SU-DHL-6 (cell line): Measurements from ENCODE around the gene RIBC2.

Experiments used
- EZH2phosphoT487 ChIP-seq: fragments of 200-600 bp; sonication (generic), shearing (Covaris generic); conservative IDR thresholded peaks from 2 replicates; pipeline ENCODE4 v1.6.1; 2018; ENCODE audit warnings: mild to moderate bottlenecking, antibody characterized with exemption, low read length, moderate library complexity, mixed read lengths
- TF ChIP-seq, protein P1 (sequence below): fragments of 200-600 bp; sonication (generic); IDR thresholded peaks from one replicate; pipeline ENCODE4 v1.5.1; 2017; ENCODE audit warnings: antibody characterized with exemption, mild to moderate bottlenecking, low read length, moderate library complexity; ENCODE audit not compliant: insufficient read depth, poor library complexity, severe bottlenecking

DNA sequence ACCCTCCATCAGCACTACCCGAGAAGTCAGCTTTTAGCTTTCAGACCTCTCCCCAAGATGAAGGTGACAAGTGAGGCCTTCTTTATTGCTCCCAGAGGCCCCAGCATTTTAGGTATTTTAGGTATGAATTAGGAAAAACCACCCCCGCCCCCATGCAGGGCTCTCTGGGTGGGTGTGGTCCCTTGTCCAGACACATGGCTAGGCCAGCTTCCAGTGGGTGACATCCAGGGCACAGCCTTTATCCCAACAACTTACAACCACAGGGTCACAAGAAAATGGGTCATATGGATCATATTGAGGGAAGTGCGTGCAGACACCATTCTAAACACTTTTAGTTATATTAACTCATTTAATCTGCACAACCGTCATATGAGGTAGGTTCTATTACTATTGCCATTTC is 42.1 kb downstream of the RIBC2 start:
- TF ChIP-seq, protein P1, sequence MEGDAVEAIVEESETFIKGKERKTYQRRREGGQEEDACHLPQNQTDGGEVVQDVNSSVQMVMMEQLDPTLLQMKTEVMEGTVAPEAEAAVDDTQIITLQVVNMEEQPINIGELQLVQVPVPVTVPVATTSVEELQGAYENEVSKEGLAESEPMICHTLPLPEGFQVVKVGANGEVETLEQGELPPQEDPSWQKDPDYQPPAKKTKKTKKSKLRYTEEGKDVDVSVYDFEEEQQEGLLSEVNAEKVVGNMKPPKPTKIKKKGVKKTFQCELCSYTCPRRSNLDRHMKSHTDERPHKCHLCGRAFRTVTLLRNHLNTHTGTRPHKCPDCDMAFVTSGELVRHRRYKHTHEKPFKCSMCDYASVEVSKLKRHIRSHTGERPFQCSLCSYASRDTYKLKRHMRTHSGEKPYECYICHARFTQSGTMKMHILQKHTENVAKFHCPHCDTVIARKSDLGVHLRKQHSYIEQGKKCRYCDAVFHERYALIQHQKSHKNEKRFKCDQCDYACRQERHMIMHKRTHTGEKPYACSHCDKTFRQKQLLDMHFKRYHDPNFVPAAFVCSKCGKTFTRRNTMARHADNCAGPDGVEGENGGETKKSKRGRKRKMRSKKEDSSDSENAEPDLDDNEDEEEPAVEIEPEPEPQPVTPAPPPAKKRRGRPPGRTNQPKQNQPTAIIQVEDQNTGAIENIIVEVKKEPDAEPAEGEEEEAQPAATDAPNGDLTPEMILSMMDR, result no peak
- no peak for TF ChIP-seq EZH2phosphoT487
